Fibroblast of pulmonary artery (primary cell): Measurements from ENCODE around the gene OR1N1.
"Not testable (repeated sequence)": the region's sequence is repeated elsewhere in the genome, so short reads cannot be mapped to it uniquely, and the experiment has no call there.

Experiments used
- DNase-seq: peaks from one replicate; pipeline ENCODE4 v3.0.0-alpha.2; 2010; ENCODE audit warnings: low read depth
- H3K4me3 ChIP-seq: replicated peaks from 2 replicates; pipeline ENCODE4 v1.5.1; 2011; ENCODE audit warnings: low read depth, mild to moderate bottlenecking, control low read depth, low read length, moderate library complexity
- CTCF ChIP-seq: IDR thresholded peaks from 2 replicates; pipeline ENCODE4 v1.5.1; 2011; ENCODE audit warnings: mild to moderate bottlenecking, control low read depth, low read length, inconsistent platforms; ENCODE audit errors: missing control alignments

The OR1N1 gene

GRCh38 chr9:122551371-122551770 is 24.3 kb upstream of the OR1N1 start:
- H3K4me3 ChIP-seq, result no peak overlapping the region
- no peak for TF ChIP-seq CTCF
- DNase-seq, result no peak

- no peak overlapping the region for H3K4me3 ChIP-seq
- no peak for DNase-seq
- TF ChIP-seq CTCF, result no peak
These were observed 19.1 kb upstream of the OR1N1 start for GRCh38 chr9:122546196-122546595.

- no peak for DNase-seq
- no peak overlapping the region for H3K4me3 ChIP-seq
- no peak for TF ChIP-seq CTCF
These were observed 11.7 kb upstream of the OR1N1 start for GRCh38 chr9:122538757-122539156.

GRCh38 chr9:122537066-122537465 is 10.0 kb upstream of the OR1N1 start:
- not testable (repeated sequence) for DNase-seq

GRCh38 chr9:122536134-122536533 is 9.0 kb upstream of the OR1N1 start:
- no peak for TF ChIP-seq CTCF
- no peak overlapping the region for H3K4me3 ChIP-seq
- DNase-seq, result no peak

More at GRCh38 chr9:122537066-122537465, 10.0 kb upstream of the OR1N1 start:
- not testable (repeated sequence) for H3K4me3 ChIP-seq

- H3K4me3 ChIP-seq, DNase-seq: not testable (repeated sequence)
These were observed 4.1 kb upstream of the OR1N1 start for GRCh38 chr9:122531157-122531556.

- no peak for DNase-seq
- TF ChIP-seq CTCF, result no peak
- no peak overlapping the region for H3K4me3 ChIP-seq
These were observed 491 bp downstream of the OR1N1 start for GRCh38 chr9:122526602-122527001.

- H3K4me3 ChIP-seq, result no peak overlapping the region
- DNase-seq, result no peak
- no peak for TF ChIP-seq CTCF
These were observed 7.7 kb downstream of the OR1N1 start for GRCh38 chr9:122519376-122519775.
